Myocyte (in vitro differentiated cells): ENCODE results near the gene GPD1L. TPM values are rescaled to one million over a fixed set of nuclear protein-coding genes. Genes with fewer than 3 reads are reported as not detected.

Experiments used
- total RNA-seq: library from RNA; depleted of rRNA; stranded (reverse); fragments of >200 nt; gene quantifications from 2 replicates; pipeline ENCODE4 v1.2.3, GENCODE V29; 2014

The GPD1L gene
- total RNA-seq, 1 donor from 2014 or later: 28.9 TPM

Other genes starting within 250 kb of the GPD1L start
- gene OSBPL10, start 125.4 kb upstream of the GPD1L start, total RNA-seq: 15.2 and 15.5 TPM in 2 replicates
- 0.36 and 0.48 TPM in 2 replicates for gene ZNF860, start 124.9 kb upstream of the GPD1L start, total RNA-seq
- gene CMTM8, start 132.1 kb downstream of the GPD1L start, total RNA-seq: 1.8 and 4.8 TPM in 2 replicates